Dermis blood vessel endothelial cell (primary cell): ENCODE measurements around the gene HOMER2. TPM values are rescaled to one million over a fixed set of nuclear protein-coding genes. Genes with fewer than 3 reads are reported as not detected.
A peak's percentile ranks its signal among the peaks of the same experiment; 100 is the strongest.

ENCODE experiments used
- DNase-seq: peaks from one replicate; pipeline ENCODE4 v3.0.0; 2010
- total RNA-seq: library from RNA; depleted of rRNA; stranded (reverse); fragments of >200 nt; gene quantifications from 2 replicates; pipeline ENCODE4 v1.2.3, GENCODE V29; 2014

Gene HOMER2
- total RNA-seq, 1 donor from 2014 or later = 1.7 TPM

GRCh38 chr15:82855286-82856100, 97.0 kb downstream of the HOMER2 start:
- no peak for DNase-seq

- DNase-seq = no peak
These were observed 98.0 kb downstream of the HOMER2 start for GRCh38 chr15:82854554-82854953.

- no peak for DNase-seq
These were observed 99.5 kb downstream of the HOMER2 start for GRCh38 chr15:82852941-82853561.

- no peak for DNase-seq
These were observed 100.5 kb downstream of the HOMER2 start for GRCh38 chr15:82851981-82852511.

- DNase-seq = no peak
These were observed 101.1 kb downstream of the HOMER2 start for GRCh38 chr15:82851306-82851850.

- no peak for DNase-seq
These were observed 101.8 kb downstream of the HOMER2 start for GRCh38 chr15:82850731-82851130.

GRCh38 chr15:82849556-82850512, 102.7 kb downstream of the HOMER2 start:
- DNase-seq = peak; percentile 77

- DNase-seq = no peak
These were observed 104.1 kb downstream of the HOMER2 start for GRCh38 chr15:82848241-82848993.

- DNase-seq = no peak
These were observed 104.8 kb downstream of the HOMER2 start for GRCh38 chr15:82847703-82848102.

GRCh38 chr15:82846621-82847020, 105.9 kb downstream of the HOMER2 start:
- DNase-seq = no peak

GRCh38 chr15:82845686-82846085, 106.8 kb downstream of the HOMER2 start:
- no peak for DNase-seq

GRCh38 chr15:82843566-82843965, 109.0 kb downstream of the HOMER2 start:
- no peak for DNase-seq

GRCh38 chr15:82840166-82840565, 112.4 kb downstream of the HOMER2 start:
- DNase-seq = no peak

- no peak for DNase-seq
These were observed 113.4 kb downstream of the HOMER2 start for GRCh38 chr15:82839136-82839535.

- DNase-seq = no peak
These were observed 114.3 kb downstream of the HOMER2 start for GRCh38 chr15:82838096-82838735.

- no peak for DNase-seq
These were observed 117.1 kb downstream of the HOMER2 start for GRCh38 chr15:82835391-82835917.

- DNase-seq = no peak
These were observed 119.2 kb downstream of the HOMER2 start for GRCh38 chr15:82833362-82833682.

GRCh38 chr15:82832601-82833361, 119.7 kb downstream of the HOMER2 start:
- DNase-seq = peak; percentile 76

GRCh38 chr15:82831894-82832600, 120.5 kb downstream of the HOMER2 start:
- no peak for DNase-seq
